K562 (cell line): ENCODE results near the gene SNAPC2. TPM values are rescaled to one million over a fixed set of nuclear protein-coding genes. Genes with fewer than 3 reads are reported as not detected.

Experiments
- DNMT1 ChIP-seq: fragments of 450-650 bp; IDR thresholded peaks from 2 replicates; pipeline ENCODE4 v1.6.1; 2016; ENCODE audit warnings: antibody characterized with exemption, mild to moderate bottlenecking
- E2F3 ChIP-seq: fragments of 250-450 bp; sonication (Bioruptor Pico); IDR thresholded peaks from 2 replicates; pipeline ENCODE4 v1.4.0; 2020; ENCODE audit warnings: mild to moderate bottlenecking
- ERF ChIP-seq: fragments of 450-650 bp; formaldehyde crosslinking; IDR thresholded peaks from 2 replicates; pipeline ENCODE4 v1.4.0; 2020; ENCODE audit warnings: mild to moderate bottlenecking, mixed read lengths
- HMG20A ChIP-seq: fragments of 450-650 bp; formaldehyde crosslinking; conservative IDR thresholded peaks from 2 replicates; pipeline ENCODE4 v1.4.0; 2020; ENCODE audit warnings: mild to moderate bottlenecking, mixed read lengths
- JUNB ChIP-seq: fragments of 450-650 bp; formaldehyde crosslinking; conservative IDR thresholded peaks from 2 replicates; pipeline ENCODE4 v1.4.0; 2020; ENCODE audit warnings: mild to moderate bottlenecking
- KAT7 ChIP-seq: sonication (generic); formaldehyde crosslinking; IDR thresholded peaks from 2 replicates; pipeline ENCODE4 v1.8.0; 2022; ENCODE audit warnings: missing genetic modification reagents, mild to moderate bottlenecking, borderline replicate concordance
- KDM1A ChIP-seq, 2 experiments: fragments of 450-650 bp; IDR thresholded peaks; 2 replicates each; pipeline ENCODE4 v1.6.1; 2016; ENCODE audit warnings: mild to moderate bottlenecking in 2 of 2
- POLR2A ChIP-seq: fragments of 450-650 bp; conservative IDR thresholded peaks from 2 replicates; pipeline ENCODE4 v1.6.1; 2016
- POLR2AphosphoS5 ChIP-seq: IDR thresholded peaks from 2 replicates; pipeline ENCODE4 v1.6.1; 2011; ENCODE audit warnings: mild to moderate bottlenecking, low read depth, low read length, moderate library complexity; ENCODE audit not compliant: control insufficient read depth, insufficient read depth
- POLR2G ChIP-seq: fragments of 200-400 bp; formaldehyde crosslinking; IDR thresholded peaks from 2 replicates; pipeline ENCODE4 v1.6.1; 2017; ENCODE audit warnings: low read depth, mild to moderate bottlenecking, antibody characterized with exemption, low read length, moderate library complexity
- PPARD ChIP-seq: fragments of 250-450 bp; sonication (Bioruptor Pico); IDR thresholded peaks from 2 replicates; pipeline ENCODE4 v1.8.0; 2022; ENCODE audit warnings: inconsistent platforms, mild to moderate bottlenecking, moderate library complexity
- SP1 ChIP-seq: sonication (generic); formaldehyde crosslinking; IDR thresholded peaks from 2 replicates; pipeline ENCODE4 v1.8.1; 2022; ENCODE audit warnings: mild to moderate bottlenecking, missing genetic modification reagents
- SREBF2 ChIP-seq: sonication (generic); formaldehyde crosslinking; IDR thresholded peaks from 2 replicates; pipeline ENCODE4 v1.4.0; 2020; ENCODE audit warnings: mild to moderate bottlenecking, missing genetic modification reagents
- ZC3H4 ChIP-seq: sonication (generic); formaldehyde crosslinking; IDR thresholded peaks from 2 replicates; pipeline ENCODE4 v1.9.0; 2021; ENCODE audit warnings: missing genetic modification reagents, borderline replicate concordance
- ZNF384 ChIP-seq: IDR thresholded peaks from 2 replicates; pipeline ENCODE4 v1.6.1; 2012; ENCODE audit warnings: low read depth, low read length, improper control_type of control experiment
- ZNF77 ChIP-seq: fragments of 250-450 bp; sonication (Bioruptor Pico); IDR thresholded peaks from 2 replicates; pipeline ENCODE4 v1.5.0; 2020
- ZSCAN32 ChIP-seq: fragments of 450-650 bp; formaldehyde crosslinking; IDR thresholded peaks from 2 replicates; pipeline ENCODE4 v1.4.0; 2020; ENCODE audit warnings: mild to moderate bottlenecking, moderate library complexity
- polyA plus RNA-seq, 8 experiments: library from polyadenylated mRNA; depleted of rRNA in 4 of 8; stranded (reverse) in 5 of 8; unstranded in 3 of 8; fragments of >200 nt; fragmentation: Nextera tagmentation in 2 of 8; fragmentation: Illumina TruSeq in 1 of 8; extraction: Ambion mirVana in 2 of 8; extraction: Trizol in 1 of 8; gene quantifications; 2 replicates each; pipeline versions ENCODE4 v1.2.1 to v1.2.3, GENCODE V29; 2011 to 2014; ENCODE audit warnings: inconsistent platforms in 1 of 8, missing spikeins in 1 of 8
- total RNA-seq, 7 experiments: library from RNA; depleted of rRNA in 6 of 7; stranded (reverse); fragments of >200 nt in 6 of 7; fragmentation: Illumina TruSeq in 2 of 7; extraction: Trizol in 2 of 7; gene quantifications; 2 replicates each; pipeline versions ENCODE4 v1.2.1 to v1.2.3, GENCODE V29; 2011 to 2021; ENCODE audit warnings: low replicate concordance in 1 of 7
- TF ChIP-seq, protein P1 (sequence below): fragments of 250-450 bp; sonication (Bioruptor Pico); IDR thresholded peaks from 2 replicates; pipeline ENCODE4 v1.8.0; 2021; ENCODE audit warnings: borderline replicate concordance, mild to moderate bottlenecking, moderate library complexity; ENCODE audit not compliant: poor library complexity, severe bottlenecking
- TF ChIP-seq, protein P2 (sequence below): fragments of 450-650 bp; formaldehyde crosslinking; IDR thresholded peaks from 2 replicates; pipeline ENCODE4 v1.4.0; 2022; ENCODE audit warnings: missing genetic modification characterization
- TF ChIP-seq, protein P3 (sequence below): IDR thresholded peaks from 2 replicates; pipeline ENCODE4 v1.6.1; 2011; ENCODE audit not compliant: insufficient read length; ENCODE audit errors: extremely low read depth
- TF ChIP-seq, protein P4 (sequence below): fragments of 150-350 bp; conservative IDR thresholded peaks from 2 replicates; pipeline ENCODE4 v1.6.1; 2014; ENCODE audit warnings: low read length

SNAPC2 gene
- total and polyA plus RNA-seq, 9 of the 15 experiments (the other 6 are each of a cell fraction or from before 2014, with no cell fraction given), result 0.59 to 45.1 (median 15.3) TPM

GRCh38 chr19:7926021-7926726 lies 6.0 kb downstream of the SNAPC2 start, which contains the start of gene CTXN1 (continued):
- TF ChIP-seq KDM1A (IDR thresholded peaks at IDR 0.05) (no peak), KAT7 (CRISPR knock-in tag) (no peak), HMG20A (CRISPR knock-in tag) (no peak), POLR2A (peak; percentile 82), ZSCAN32 (0 out of 2 replicates have a peak, but pooled peaks have one; percentile 15), E2F3 (CRISPR knock-in tag) (no peak), POLR2AphosphoS5 (peak; percentile 65; the same call in 1 of the 2 replicates), PPARD (CRISPR knock-in tag) (no peak), JUNB (CRISPR knock-in tag) (0 out of 2 replicates have a peak, but pooled peaks have one; percentile 18), ZNF77 (CRISPR knock-in tag) (0 out of 2 replicates have a peak, but pooled peaks have one; percentile 6), SREBF2 (CRISPR knock-in tag) (no peak), ZC3H4 (CRISPR knock-in tag) (no peak), ERF (peak; percentile 85; the same call in 1 of the 2 replicates), POLR2G (peak; percentile 76), SP1 (CRISPR knock-in tag) (peak; percentile 61; the same call in 1 of the 2 replicates), DNMT1 (peak; percentile 95), ZNF384 (no peak)
- TF ChIP-seq, protein P1, sequence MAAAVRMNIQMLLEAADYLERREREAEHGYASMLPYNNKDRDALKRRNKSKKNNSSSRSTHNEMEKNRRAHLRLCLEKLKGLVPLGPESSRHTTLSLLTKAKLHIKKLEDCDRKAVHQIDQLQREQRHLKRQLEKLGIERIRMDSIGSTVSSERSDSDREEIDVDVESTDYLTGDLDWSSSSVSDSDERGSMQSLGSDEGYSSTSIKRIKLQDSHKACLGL (CRISPR knock-in tag), result no peak
- TF ChIP-seq, protein P2, sequence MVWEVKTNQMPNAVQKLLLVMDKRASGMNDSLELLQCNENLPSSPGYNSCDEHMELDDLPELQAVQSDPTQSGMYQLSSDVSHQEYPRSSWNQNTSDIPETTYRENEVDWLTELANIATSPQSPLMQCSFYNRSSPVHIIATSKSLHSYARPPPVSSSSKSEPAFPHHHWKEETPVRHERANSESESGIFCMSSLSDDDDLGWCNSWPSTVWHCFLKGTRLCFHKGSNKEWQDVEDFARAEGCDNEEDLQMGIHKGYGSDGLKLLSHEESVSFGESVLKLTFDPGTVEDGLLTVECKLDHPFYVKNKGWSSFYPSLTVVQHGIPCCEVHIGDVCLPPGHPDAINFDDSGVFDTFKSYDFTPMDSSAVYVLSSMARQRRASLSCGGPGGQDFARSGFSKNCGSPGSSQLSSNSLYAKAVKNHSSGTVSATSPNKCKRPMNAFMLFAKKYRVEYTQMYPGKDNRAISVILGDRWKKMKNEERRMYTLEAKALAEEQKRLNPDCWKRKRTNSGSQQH (CRISPR knock-in tag), result peak; percentile 52; the same call in 1 of the 2 replicates
- TF ChIP-seq, protein P3, sequence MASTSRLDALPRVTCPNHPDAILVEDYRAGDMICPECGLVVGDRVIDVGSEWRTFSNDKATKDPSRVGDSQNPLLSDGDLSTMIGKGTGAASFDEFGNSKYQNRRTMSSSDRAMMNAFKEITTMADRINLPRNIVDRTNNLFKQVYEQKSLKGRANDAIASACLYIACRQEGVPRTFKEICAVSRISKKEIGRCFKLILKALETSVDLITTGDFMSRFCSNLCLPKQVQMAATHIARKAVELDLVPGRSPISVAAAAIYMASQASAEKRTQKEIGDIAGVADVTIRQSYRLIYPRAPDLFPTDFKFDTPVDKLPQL, result no peak
- TF ChIP-seq, protein P4, sequence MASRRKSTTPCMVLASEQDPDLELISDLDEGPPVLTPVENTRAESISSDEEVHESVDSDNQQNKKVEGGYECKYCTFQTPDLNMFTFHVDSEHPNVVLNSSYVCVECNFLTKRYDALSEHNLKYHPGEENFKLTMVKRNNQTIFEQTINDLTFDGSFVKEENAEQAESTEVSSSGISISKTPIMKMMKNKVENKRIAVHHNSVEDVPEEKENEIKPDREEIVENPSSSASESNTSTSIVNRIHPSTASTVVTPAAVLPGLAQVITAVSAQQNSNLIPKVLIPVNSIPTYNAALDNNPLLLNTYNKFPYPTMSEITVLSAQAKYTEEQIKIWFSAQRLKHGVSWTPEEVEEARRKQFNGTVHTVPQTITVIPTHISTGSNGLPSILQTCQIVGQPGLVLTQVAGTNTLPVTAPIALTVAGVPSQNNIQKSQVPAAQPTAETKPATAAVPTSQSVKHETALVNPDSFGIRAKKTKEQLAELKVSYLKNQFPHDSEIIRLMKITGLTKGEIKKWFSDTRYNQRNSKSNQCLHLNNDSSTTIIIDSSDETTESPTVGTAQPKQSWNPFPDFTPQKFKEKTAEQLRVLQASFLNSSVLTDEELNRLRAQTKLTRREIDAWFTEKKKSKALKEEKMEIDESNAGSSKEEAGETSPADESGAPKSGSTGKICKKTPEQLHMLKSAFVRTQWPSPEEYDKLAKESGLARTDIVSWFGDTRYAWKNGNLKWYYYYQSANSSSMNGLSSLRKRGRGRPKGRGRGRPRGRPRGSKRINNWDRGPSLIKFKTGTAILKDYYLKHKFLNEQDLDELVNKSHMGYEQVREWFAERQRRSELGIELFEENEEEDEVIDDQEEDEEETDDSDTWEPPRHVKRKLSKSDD, result no peak
